HG03469 (cell line): ENCODE data around the gene SGCB.

ENCODE experiments used
- ATAC-seq: cut with Tn5 transposase; IDR thresholded peaks from one replicate; pipeline ENCODE4 v1.9.1; 2021; ENCODE audit warnings: mild to moderate bottlenecking, moderate library complexity, moderate number of reproducible peaks; ENCODE audit not compliant: unreplicated experiment

Gene SGCB

GRCh38 chr4:52028970-52029369, 9.1 kb downstream of the SGCB start:
- ATAC-seq: no peak

- no peak for ATAC-seq
Measured at GRCh38 chr4:52019936-52020657, 18.0 kb downstream of the SGCB start, which contains the start of gene LRRC66. TSS of gene LRRC66 (minus strand) at chr4:52020363. CDS start at chr4:52017613, 2,750 bp downstream.

GRCh38 chr4:52017814-52018213, 20.3 kb downstream of the SGCB start:
- no peak for ATAC-seq

- no peak for ATAC-seq
Measured at GRCh38 chr4:52016981-52017380, 21.1 kb downstream of the SGCB start.

- no peak for ATAC-seq
Measured at GRCh38 chr4:52015366-52015765, 22.7 kb downstream of the SGCB start.

GRCh38 chr4:52014903-52015302, 23.2 kb downstream of the SGCB start:
- ATAC-seq: no peak

- ATAC-seq: no peak
Measured at GRCh38 chr4:52012651-52013050, 25.4 kb downstream of the SGCB start.

GRCh38 chr4:52010986-52011385, 27.1 kb downstream of the SGCB start:
- ATAC-seq: no peak

GRCh38 chr4:52006887-52007286, 31.2 kb downstream of the SGCB start:
- no peak for ATAC-seq

GRCh38 chr4:52005604-52006273, 32.4 kb downstream of the SGCB start:
- ATAC-seq: no peak

GRCh38 chr4:52004414-52004813, 33.7 kb downstream of the SGCB start:
- no peak for ATAC-seq

- no peak for ATAC-seq
Measured at GRCh38 chr4:52001616-52002015, 36.5 kb downstream of the SGCB start.

- ATAC-seq: no peak
Measured at GRCh38 chr4:51999250-51999649, 38.8 kb downstream of the SGCB start.

GRCh38 chr4:51998837-51999236, 39.3 kb downstream of the SGCB start:
- no peak for ATAC-seq

- ATAC-seq: no peak
Measured at GRCh38 chr4:51997647-51998046, 40.5 kb downstream of the SGCB start.

GRCh38 chr4:51995647-51996220, 42.4 kb downstream of the SGCB start:
- no peak for ATAC-seq
